Mesothelial cell of epicardium (in vitro differentiated cells): ENCODE data around the gene CRYZL1. TPM values are rescaled to one million over a fixed set of nuclear protein-coding genes. Genes with fewer than 3 reads are reported as not detected.

Experiments used
- DNase-seq, 2 experiments: peaks; one replicate each; pipeline ENCODE4 v3.0.0; 2021; ENCODE audit warnings: low spot score in 2 of 2; ENCODE audit not compliant: unreplicated experiment in 2 of 2
- H3K27ac Mint-ChIP-seq: 2 replicates; pipeline ENCODE4 v1.8.0; 2021; ENCODE audit warnings: mixed read lengths
- H3K27me3 Mint-ChIP-seq: 2 replicates; pipeline ENCODE4 v1.8.0; 2021; ENCODE audit warnings: low read depth, mixed read lengths
- H3K36me3 Mint-ChIP-seq: 2 replicates; pipeline ENCODE4 v1.8.0; 2021; ENCODE audit warnings: mixed read lengths
- H3K4me1 Mint-ChIP-seq: 2 replicates; pipeline ENCODE4 v1.8.0; 2021; ENCODE audit warnings: mixed read lengths
- H3K4me3 Mint-ChIP-seq: 2 replicates; pipeline ENCODE4 v1.8.0; 2021; ENCODE audit warnings: mild to moderate bottlenecking, moderate library complexity, mixed read lengths
- H3K9me3 Mint-ChIP-seq: 2 replicates; pipeline ENCODE4 v1.8.0; 2021; ENCODE audit warnings: mixed read lengths
- CTCF ChIP-seq: fragments of 200-600 bp; sonication (generic); IDR thresholded peaks from one replicate; pipeline ENCODE4 v1.5.0; 2021; ENCODE audit warnings: antibody characterized with exemption; ENCODE audit not compliant: unreplicated experiment
- total RNA-seq: library from RNA; stranded (reverse); gene quantifications from 3 replicates; pipeline ENCODE4 v1.2.1, GENCODE V29; 2021

CRYZL1 gene
- total RNA-seq, 1 donor from 2014 or later: 63.0 TPM

GRCh38 chr21:33598051-33598450, 43.5 kb downstream of the CRYZL1 start:
- no peaks in the 10 kb centered on the region for H3K9me3 Mint-ChIP-seq

GRCh38 chr21:33588485-33589335, 52.8 kb downstream of the CRYZL1 start, which contains the start of gene DONSON:
Gene DONSON (minus strand): TSS chr21:33588684. CDS start chr21:33588641, 43 bp downstream.
- Mint-ChIP-seq H3K27ac (peak within 1 kb of the TSS; percentile 96), H3K27me3 (no peaks in the 10 kb centered on the region), H3K9me3 (no peaks in the 10 kb centered on the region), H3K4me3 (peak within 1 kb of the TSS; percentile 87), H3K4me1 (peaks cover 17% of the 10 kb centered on the region), H3K36me3 (peaks cover 7% of the 10 kb centered on the region)
- peak; percentile 86 to 94 for DNase-seq
- no peak for TF ChIP-seq CTCF

More at GRCh38 chr21:33598051-33598450, 43.5 kb downstream of the CRYZL1 start:
- no peaks in the 10 kb centered on the region for H3K27me3 Mint-ChIP-seq
- no peak overlapping the region for H3K27ac Mint-ChIP-seq
- TF ChIP-seq CTCF: no peak
- no peak for DNase-seq
- H3K36me3 Mint-ChIP-seq: peaks cover 26% of the 10 kb centered on the region
- H3K4me1 Mint-ChIP-seq: no peaks in the 10 kb centered on the region
- H3K4me3 Mint-ChIP-seq: no peak overlapping the region

GRCh38 chr21:33587792-33588484, 53.6 kb downstream of the CRYZL1 start:
- Mint-ChIP-seq H3K27ac (peak overlapping the region; percentile 73), H3K4me1 (peaks cover 17% of the 10 kb centered on the region), H3K4me3 (peak overlapping the region; percentile 86), H3K9me3 (no peaks in the 10 kb centered on the region), H3K36me3 (peaks cover 5% of the 10 kb centered on the region), H3K27me3 (no peaks in the 10 kb centered on the region)
- no peak for TF ChIP-seq CTCF
- peak in 1 of 2 experiments; percentile 51 for DNase-seq

- DNase-seq: no peak
- Mint-ChIP-seq H3K27me3 (no peaks in the 10 kb centered on the region), H3K36me3 (peaks cover 3% of the 10 kb centered on the region), H3K4me1 (peaks cover 17% of the 10 kb centered on the region), H3K27ac (peak overlapping the region; percentile 8), H3K9me3 (no peaks in the 10 kb centered on the region), H3K4me3 (peak overlapping the region; percentile 52)
- TF ChIP-seq CTCF: no peak
These were observed 54.6 kb downstream of the CRYZL1 start for GRCh38 chr21:33586927-33587326.

GRCh38 chr21:33584455-33584854, 57.1 kb downstream of the CRYZL1 start:
- no peaks in the 10 kb centered on the region for H3K9me3 Mint-ChIP-seq
- no peak overlapping the region for H3K4me3 Mint-ChIP-seq
- no peaks in the 10 kb centered on the region for H3K27me3 Mint-ChIP-seq
- H3K4me1 Mint-ChIP-seq: peaks cover 17% of the 10 kb centered on the region
- H3K27ac Mint-ChIP-seq: no peak overlapping the region
- no peak for TF ChIP-seq CTCF
- peaks cover 3% of the 10 kb centered on the region for H3K36me3 Mint-ChIP-seq
- no peak for DNase-seq
